HL-60 (cell line): Measurements from ENCODE around the gene GMDS.

Source experiments
- DNase-seq, 2 experiments: peaks; one replicate each; pipeline ENCODE4 v3.0.0-alpha.2; 2010 to 2020; ENCODE audit warnings: low read depth in 1 of 2, low spot score in 1 of 2
- H3K27ac ChIP-seq: fragments of 250-450 bp; sonication (Bioruptor Pico); replicated peaks from 2 replicates; pipeline ENCODE4 v1.5.1; 2020; ENCODE audit warnings: mild to moderate bottlenecking, moderate library complexity
- H3K27me3 ChIP-seq: fragments of 250-450 bp; sonication (Bioruptor Pico); 2 replicates; pipeline ENCODE4 v1.5.1; 2021; ENCODE audit warnings: mild to moderate bottlenecking, moderate library complexity; ENCODE audit not compliant: insufficient read depth, poor library complexity, severe bottlenecking
- H3K4me3 ChIP-seq: replicated peaks from 2 replicates; pipeline ENCODE4 v1.5.1; 2011; ENCODE audit warnings: mild to moderate bottlenecking, control low read depth, low read length; ENCODE audit not compliant: insufficient read depth
- CTCF ChIP-seq: IDR thresholded peaks from one replicate; pipeline ENCODE4 v1.5.1; 2011; ENCODE audit warnings: low read length, control low read depth, inconsistent platforms; ENCODE audit not compliant: insufficient read depth
- GABPA ChIP-seq: IDR thresholded peaks from 2 replicates; pipeline ENCODE4 v1.6.1; 2012; ENCODE audit warnings: low read depth
- POLR2AphosphoS5 ChIP-seq: IDR thresholded peaks from 2 replicates; pipeline ENCODE4 v1.6.1; 2012; ENCODE audit warnings: low read depth
- REST ChIP-seq: IDR thresholded peaks from 2 replicates; pipeline ENCODE4 v1.6.1; 2012; ENCODE audit warnings: low read depth; ENCODE audit not compliant: insufficient replicate concordance
- SPI1 ChIP-seq: IDR thresholded peaks from 2 replicates; pipeline ENCODE4 v1.6.1; 2012; ENCODE audit warnings: low read depth, mild to moderate bottlenecking, borderline replicate concordance

The GMDS gene

GRCh38 chr6:1798303-1798964 lies 447.0 kb downstream of the GMDS start:
- TF ChIP-seq CTCF (no peak), SPI1 (no peak), REST (no peak), GABPA (no peak), POLR2AphosphoS5 (no peak)
- Histone ChIP-seq H3K4me3 (no peak overlapping the region), H3K27ac (no peak overlapping the region), H3K27me3 (no peaks in the 10 kb centered on the region)
- DNase-seq: no peak

- Histone ChIP-seq H3K4me3 (no peak overlapping the region), H3K27ac (no peak overlapping the region), H3K27me3 (no peaks in the 10 kb centered on the region)
- DNase-seq: no peak
- TF ChIP-seq REST: no peak
Observed at GRCh38 chr6:1797801-1798200, 447.6 kb downstream of the GMDS start.

GRCh38 chr6:1796706-1797529 lies 448.5 kb downstream of the GMDS start:
- DNase-seq: no peak
- H3K27me3 ChIP-seq: no peaks in the 10 kb centered on the region
- TF ChIP-seq GABPA (no peak), POLR2AphosphoS5 (no peak), SPI1 (no peak), REST (no peak), CTCF (no peak)
- no peak overlapping the region for H3K4me3 ChIP-seq
- no peak overlapping the region for H3K27ac ChIP-seq
